ENCODE data around the gene TMPRSS5.

TMPRSS5 gene

DNA sequence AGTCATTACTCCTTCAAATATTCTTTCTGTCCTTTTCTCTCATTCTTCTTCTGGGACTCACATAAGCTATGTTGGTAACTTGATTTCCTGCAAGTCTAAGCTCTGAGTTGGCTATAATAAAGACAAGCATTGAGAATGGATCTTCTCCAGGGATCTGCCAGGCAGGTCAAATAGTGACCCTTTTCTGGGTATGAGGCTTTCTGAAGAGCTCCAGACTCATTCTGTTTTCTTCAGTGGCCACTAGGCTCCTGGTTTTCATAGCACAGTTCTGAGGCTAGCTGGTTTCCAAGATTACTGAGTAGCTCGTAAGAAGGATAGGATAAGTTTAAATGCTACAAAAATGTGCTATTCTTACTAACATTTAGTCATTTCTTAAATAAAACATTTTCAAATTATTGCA, 38.3 kb downstream of the TMPRSS5 start:
- DNase-seq (ENCODE audit: low spot score): no peak

DNA sequence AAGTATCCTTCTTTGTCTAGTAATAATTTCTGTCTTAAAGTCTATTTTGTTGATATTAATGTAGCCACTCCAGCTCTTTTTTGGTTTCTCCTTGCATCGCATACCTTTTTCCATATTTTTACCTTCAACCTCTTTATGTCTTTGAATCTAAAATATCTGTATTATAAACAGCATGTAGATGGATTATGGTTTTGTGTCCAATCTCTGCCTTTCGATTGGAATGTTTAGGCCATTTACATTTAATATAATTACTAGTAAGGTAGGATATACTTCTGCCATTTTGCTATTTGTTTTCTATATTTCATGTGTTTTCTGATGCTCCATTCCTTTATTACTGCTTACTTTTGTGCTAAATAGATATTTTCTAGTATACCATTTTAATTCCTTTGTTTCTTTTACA, 39.5 kb downstream of the TMPRSS5 start:
- DNase-seq (ENCODE audit: low spot score): no peak

DNA sequence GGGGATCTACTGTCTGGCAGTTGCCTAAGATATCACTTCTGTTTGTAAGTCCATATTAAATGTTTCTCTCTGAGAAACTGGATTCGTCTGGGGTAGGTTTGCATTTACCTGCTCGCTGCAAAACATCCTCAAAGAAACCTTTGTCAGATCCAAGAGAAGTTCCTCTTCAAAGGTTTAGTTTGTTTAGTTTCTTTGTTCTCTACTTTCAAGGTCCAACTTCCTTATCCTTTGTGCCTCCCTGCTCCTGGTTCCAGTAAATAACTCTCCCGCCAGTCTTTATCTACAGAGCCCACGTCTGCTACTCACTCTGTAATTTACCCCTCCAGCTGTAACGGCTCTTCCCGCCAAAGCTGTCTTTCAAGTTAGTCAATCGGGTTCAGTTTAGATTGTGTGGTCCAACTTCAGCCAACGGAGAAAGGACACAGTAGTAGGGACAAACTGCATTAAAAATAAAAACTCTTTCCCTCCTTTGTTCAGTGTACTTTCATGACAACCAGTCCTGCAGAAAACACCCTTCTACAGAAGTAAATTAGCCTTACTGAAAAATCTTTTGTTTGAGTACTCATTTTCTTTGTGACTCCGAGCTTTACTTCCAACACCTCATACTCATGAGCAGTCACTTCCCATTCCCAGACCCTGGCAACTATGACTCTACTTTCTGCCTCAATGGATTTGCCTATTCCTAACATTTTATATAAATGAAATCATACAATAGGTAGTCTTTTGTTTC, 41.0 kb downstream of the TMPRSS5 start:
- no peak for DNase-seq (ENCODE audit: low spot score)

DNA sequence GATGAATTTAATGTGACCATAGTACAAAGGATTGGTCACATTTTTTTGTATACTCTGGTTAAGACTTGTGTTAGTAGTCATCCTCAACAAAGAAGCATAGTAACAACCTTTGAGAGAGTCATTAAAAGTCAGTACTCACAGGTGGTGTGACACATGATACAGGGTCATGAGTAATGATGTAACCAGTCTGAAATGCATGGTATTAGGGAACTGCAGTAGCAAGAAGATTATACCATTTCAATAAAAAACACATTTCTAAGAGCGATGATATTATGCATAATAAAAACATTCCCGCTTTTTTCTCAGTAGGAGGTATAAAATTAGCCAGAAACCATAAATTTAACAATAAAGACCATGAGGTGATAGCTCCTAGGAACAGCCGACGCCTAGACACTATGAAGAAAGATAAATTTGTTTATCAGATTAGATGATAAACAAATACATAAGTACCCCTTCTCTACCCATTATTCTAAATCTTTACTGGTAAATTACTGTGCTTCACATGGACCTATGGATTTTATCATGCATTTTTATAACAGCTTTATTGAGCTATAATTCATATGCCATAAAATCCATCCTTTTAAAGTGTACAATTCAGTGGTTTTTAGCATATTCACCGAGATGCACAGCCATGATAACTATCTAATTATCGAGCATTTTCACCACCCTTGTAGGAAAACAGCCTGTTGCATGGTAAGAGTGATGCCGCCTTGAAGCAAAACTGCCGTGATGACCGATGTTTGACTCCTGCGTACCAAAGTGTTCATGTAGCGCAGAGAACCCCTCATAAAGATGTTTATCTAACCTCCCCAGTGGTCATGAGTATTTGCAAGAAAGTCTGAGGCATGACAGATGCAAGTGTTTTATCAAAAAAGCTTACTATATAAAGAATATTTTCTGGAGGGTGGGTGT, 41.8 kb downstream of the TMPRSS5 start:
- no peak for DNase-seq (ENCODE audit: low spot score)

DNA sequence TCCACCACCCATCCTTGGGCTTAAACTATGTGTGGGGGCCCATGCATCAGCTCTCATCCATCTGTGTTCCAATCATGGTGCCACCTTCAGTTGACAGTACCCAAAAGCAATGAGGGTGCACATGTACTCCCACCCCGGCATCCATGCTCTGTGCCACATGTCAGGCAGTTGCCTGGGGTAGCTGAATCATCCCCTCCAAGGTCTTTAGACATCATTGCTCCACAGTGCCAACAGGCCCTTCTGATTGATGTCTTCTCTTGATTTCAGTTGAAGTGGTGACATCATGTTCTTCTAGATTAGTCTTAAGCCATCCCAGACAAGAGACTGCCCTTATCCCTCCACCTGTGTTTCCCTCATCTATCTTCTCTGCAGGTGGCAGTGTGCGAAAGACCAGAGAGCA, 42.5 kb downstream of the TMPRSS5 start:
- no peak for DNase-seq (ENCODE audit: low spot score)

DNA sequence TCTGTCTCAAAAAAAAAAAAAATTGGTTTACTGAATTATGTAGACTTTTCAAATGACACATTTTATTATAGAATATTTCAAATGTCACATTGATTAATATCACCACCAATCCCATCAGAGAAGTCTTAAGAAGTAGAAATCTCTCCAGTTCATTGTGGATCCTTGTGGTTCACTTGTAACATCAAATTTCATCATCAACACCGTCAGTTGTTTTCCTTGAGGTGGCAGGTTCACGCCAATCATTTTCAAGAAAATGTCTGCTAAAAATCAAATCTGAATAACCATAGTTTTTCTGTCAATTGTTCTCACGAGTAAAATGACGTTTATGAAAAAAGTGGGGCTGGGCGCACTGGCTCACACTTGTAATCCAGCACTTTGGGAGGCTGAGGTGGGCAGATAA, 50.3 kb downstream of the TMPRSS5 start:
- DNase-seq (ENCODE audit: low spot score): no peak

DNA sequence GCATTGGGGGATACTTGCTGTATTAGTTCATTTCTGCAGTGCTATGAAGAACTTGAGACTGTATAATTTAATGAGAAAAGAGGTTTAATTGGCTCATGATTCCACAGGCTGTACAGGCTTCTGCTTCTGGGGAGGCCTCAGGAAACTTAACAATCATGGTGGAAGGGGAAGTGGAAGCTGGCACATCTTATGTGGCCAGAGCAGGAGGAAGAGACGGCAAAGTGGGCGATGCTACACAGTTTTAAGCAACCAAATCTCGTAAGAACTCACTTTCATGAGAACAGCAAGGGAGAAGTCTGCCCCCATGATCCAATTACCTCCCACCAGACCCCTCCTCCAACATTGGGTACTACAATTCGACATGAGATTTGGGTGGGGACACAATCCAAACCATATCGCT, 55.1 kb downstream of the TMPRSS5 start:
- no peak for DNase-seq (ENCODE audit: low spot score)

DNA sequence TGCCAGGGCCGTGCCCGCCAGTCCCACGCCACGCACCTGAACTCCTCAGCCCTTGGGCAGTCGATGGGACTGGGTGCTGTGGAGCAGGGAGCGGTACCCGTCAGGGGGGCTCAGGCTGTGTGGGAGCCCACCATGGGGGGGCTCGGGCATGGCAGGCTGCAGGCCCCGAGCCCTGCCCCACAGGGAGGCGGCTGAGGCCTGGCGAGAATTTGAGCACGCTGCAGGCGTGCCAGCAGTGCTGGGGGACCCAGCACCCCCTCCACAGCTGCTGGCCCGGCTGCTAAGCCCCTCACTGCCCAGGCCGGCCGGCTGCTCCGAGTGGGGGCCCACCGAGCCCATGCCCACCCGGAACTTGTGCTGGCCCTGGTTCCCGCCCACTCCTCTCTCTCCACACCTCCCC, 56.8 kb downstream of the TMPRSS5 start:
- no peak for DNase-seq (ENCODE audit: low spot score)

DNA sequence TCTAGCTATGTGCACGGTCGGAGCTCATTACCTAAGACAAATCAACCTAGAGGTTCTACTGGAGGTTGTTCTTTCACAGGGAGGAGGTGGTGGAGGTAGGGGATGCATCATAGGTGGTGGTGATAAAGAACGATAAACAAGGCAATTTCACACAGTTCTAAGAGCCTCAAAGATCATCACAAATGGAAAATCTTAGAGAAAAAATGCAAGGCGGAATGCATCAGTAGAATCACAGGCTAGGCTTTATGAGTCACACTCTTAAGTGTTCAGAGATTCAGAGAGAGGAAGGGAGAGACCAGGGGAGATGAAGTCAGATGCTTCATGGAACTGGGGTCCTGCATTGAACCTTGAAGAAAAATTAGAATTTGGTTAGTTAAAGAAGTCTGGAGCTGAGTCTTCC, 58.3 kb downstream of the TMPRSS5 start:
- no peak for DNase-seq (ENCODE audit: low spot score)

DNA sequence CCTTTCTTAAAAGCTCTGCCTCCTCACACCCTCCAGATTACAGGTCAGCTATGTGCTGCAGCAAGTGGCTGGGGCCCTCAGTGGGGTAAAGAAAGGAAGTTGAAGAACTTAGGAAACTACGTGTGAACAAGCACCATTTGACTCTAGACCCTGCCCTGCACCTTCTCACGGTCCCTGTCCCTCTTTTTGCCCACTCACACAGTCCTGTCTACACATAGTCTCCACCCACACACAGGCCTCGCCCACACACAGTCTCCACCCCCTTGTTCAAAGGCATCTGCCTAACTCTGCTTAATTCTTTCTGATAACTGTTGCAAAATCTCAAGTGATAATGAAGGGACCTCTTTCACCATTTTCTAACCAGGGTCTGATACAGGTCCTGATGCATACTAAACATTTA, 59.0 kb downstream of the TMPRSS5 start:
- DNase-seq (ENCODE audit: low spot score): no peak

DNA sequence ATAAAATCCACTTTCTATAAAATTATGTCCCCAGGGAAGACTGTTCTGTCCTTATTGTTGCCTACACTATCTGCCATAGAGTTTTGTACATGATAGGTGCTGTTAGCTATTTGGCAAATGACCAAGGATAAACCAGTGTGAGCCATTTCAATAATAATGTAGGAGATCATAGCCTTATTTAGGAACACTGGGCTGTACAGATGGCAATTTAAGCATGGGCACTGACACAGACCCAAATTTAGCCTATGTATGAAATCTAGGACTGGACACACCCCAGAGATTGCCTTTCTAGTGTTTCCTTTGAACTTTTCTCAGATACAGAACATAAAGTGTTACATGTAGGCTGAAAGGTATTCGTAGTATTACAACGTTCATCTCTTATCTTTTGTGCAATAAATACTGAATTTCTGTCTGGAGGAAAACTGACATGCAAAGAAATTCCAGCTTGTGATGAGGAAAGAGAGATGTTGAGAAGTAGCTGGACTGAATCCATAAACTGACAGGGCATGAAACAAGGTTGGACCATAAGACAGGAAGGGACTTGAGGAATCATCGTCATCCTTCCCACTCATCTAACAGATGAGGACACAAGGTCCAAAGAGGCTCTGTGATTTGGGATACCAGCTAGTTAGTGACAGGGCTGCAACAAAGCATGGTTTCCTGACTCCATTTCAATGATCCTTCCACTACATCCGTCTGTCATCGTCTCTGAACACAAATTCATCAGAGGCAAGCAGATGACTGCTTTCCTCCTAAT, 60.3 kb downstream of the TMPRSS5 start:
- no peak for DNase-seq (ENCODE audit: low spot score)

DNA sequence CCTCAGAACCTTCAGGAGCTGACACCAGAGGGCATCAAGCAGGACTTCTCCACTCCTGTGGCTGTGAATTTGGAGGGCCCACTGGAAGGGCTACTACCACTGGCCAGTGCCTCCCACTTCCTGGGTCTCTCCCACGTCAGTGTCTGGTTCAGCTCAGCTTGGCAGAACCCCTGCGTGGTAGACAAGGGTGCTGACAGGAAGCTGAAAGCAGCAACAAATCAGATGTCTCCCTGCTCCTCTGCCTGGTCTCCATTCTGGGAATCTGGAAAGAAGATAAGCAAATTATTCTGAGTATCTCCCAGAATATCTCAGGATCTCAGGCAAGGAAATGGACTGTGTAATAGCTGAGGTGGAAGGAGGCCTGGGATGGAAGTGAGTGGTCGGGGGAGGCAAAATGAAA, 61.5 kb downstream of the TMPRSS5 start:
- no peak for DNase-seq (ENCODE audit: low spot score)

DNA sequence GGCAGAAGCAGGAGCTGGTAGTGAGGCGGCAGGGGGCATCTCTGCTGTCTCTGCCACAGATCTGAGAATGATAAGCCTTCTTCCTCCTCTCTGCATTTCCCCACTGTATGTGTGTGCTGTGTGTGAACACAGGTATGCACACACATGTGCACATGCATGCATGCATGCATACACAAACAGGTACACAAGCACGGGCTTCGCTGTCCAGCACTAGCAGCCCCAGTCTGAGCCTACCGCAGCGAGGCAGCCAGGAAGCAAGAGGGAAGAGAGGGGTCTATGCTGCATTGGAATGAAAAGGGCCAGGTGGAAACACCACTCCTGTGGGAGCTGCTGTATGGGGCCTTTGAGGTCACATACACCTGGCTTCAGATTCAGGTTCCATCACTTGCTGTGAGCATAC, 62.4 kb downstream of the TMPRSS5 start:
- DNase-seq (ENCODE audit: low spot score): no peak

DNA sequence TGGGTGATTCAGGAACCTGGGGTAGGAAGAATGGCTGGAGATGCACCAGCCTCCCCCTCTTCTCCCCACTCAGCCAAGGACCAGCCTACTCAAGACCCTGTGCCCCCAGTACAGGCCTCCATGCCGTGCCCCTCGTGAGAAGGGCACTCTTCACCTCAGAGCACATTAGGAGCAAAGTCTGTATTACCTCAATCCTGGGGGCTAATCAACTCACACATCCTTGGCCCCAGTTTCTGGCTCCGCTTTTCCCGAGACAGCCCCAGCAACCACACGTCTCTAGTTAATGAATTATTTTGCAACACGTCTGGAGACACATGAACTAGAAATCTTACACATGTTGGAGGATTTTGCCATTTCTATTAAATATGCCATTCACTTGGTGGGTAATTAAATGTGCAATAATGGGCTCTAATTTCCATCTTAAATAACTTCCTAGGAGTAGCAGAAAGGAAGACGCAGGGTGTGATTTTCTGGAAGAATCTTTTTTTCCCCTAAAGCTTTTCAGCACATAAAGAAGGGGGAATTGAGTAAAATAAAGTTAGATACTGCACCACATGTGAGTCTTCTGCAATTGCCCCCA, 63.0 kb downstream of the TMPRSS5 start:
- DNase-seq (ENCODE audit: low spot score): no peak

DNA sequence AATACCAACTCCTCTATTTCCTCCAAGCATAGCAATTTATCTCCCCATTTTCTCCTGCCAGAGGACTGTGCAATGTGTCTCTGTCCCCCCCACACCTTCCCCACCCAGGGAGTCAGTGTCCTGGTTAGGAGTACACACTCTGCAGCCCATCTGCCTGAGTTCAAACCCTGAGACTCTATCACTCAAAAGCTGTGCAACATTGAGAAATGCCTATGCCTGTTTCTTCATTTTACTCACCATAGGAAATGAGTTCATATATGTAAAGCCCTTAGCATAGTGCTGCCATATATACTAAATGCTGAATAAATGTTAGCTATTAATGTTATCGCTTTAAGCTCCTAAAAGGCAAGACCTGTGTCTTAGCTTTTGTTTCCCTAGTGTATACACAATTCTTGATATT, 64.0 kb downstream of the TMPRSS5 start:
- DNase-seq (ENCODE audit: low spot score): no peak

DNA sequence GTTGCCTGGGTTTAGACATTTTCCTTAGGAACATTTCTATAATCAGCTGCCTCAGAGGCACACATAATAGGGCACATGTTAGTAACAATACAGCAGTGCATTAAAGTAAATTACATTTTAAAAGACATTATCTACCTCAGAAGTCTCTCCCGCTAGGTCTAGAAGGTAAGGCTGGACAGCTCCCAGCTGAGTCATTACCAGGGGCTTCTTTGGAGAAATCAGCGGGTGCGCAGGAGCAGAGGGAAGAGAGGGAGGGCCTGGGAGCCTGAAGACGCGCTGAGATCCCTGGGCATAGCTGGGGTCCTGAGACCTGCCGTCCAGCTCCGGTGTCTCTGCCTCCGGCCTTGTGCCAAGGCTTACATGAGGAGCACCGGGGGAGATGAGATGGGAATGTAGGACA, 67.7 kb downstream of the TMPRSS5 start:
- DNase-seq (ENCODE audit: low spot score): no peak

DNA sequence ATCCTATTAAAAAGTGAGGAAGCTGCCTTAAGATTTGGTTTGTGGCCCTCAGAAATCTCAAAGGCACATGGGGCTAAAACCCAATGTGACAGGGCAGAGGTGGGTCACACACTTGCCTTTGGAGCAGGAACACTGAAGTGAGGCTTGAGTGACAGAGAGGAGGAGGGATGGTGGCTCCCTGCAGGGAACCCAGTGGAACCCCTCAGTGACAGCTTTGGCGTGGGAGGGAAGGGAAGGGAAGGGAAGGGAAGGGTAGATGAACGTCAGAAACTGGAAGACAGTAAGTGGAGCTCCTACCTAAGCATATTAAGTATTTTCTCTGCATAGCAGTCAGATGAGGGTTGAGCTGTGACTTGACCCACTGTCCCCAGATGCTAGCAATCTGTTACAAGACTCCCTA, 68.5 kb downstream of the TMPRSS5 start:
- no peak for DNase-seq (ENCODE audit: low spot score)
